ENCODE data around the gene TMEM151B.

DNA sequence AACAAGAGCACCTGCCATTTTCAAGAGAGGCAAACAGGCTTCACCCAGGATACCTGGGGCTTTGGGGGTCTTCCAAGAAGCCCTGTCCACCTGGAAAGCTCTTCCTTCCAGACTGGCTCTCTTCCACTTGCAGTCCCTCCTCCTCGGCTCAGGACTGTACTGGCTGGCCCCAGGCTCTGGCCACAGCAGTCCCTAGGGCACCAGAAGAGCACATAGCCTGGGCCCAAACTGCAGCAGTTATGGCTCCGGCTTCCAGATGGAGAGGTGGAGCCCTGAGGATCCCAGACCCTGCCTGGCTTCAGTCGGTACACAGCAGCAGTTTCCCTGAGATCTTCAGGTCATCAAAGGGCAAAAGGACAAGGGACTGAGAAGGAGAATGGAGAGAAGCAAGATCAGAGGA lies 11.3 kb upstream of the TMEM151B start:
- TF ChIP-seq CTCF (IDR thresholded peaks at IDR 0.05) = no peak
- TF ChIP-seq EZH2phosphoT487 (IDR thresholded peaks at IDR 0.05) = no peak
